ENCODE results near the gene SMIM26.

SMIM26 gene

GRCh38 chr20:18543932-18544331 lies 23.3 kb upstream of the SMIM26 start:
- H3K27me3 Mint-ChIP-seq: no peaks in the 10 kb centered on the region
- H3K9me3 Mint-ChIP-seq: no peaks in the 10 kb centered on the region
- no peak overlapping the region for H3K4me3 Mint-ChIP-seq
- no peaks in the 10 kb centered on the region for H3K4me1 Mint-ChIP-seq (ENCODE audit: low read depth in 2 of 2)
- peak overlapping the region; percentile 32 to 75 for H3K27ac Mint-ChIP-seq
- H3K36me3 Mint-ChIP-seq (ENCODE audit: insufficient read depth): peaks cover 78% of the 10 kb centered on the region
- DNase-seq (no peak), ATAC-seq (replicated peaks) (no peak)

- no peaks in the 10 kb centered on the region for H3K4me1 Mint-ChIP-seq (ENCODE audit: low read depth in 2 of 2)
- H3K4me3 Mint-ChIP-seq: no peak overlapping the region
- H3K27me3 Mint-ChIP-seq: no peaks in the 10 kb centered on the region
- ATAC-seq (replicated peaks): no peak
- no peak for DNase-seq
- peaks cover 72% of the 10 kb centered on the region for H3K36me3 Mint-ChIP-seq (ENCODE audit: insufficient read depth)
- no peak overlapping the region for H3K27ac Mint-ChIP-seq
- no peaks in the 10 kb centered on the region for H3K9me3 Mint-ChIP-seq
These were observed 21.7 kb upstream of the SMIM26 start for GRCh38 chr20:18545566-18545965.

GRCh38 chr20:18548465-18548864 lies 18.8 kb upstream of the SMIM26 start:
- no peak for DNase-seq
- Mint-ChIP-seq H3K27me3 (no peaks in the 10 kb centered on the region), H3K4me1 (ENCODE audit: low read depth in 2 of 2) (no peaks in the 10 kb centered on the region), H3K36me3 (ENCODE audit: insufficient read depth) (peaks cover 60% of the 10 kb centered on the region), H3K27ac (no peak overlapping the region), H3K4me3 (no peak overlapping the region), H3K9me3 (no peaks in the 10 kb centered on the region)
- ATAC-seq (replicated peaks): no peak

- ATAC-seq (replicated peaks): no peak
- Mint-ChIP-seq H3K27ac (peak overlapping the region in 1 of 2 donors; percentile 35), H3K9me3 (no peaks in the 10 kb centered on the region), H3K4me3 (no peak overlapping the region), H3K27me3 (no peaks in the 10 kb centered on the region), H3K4me1 (ENCODE audit: low read depth in 2 of 2) (no peaks in the 10 kb centered on the region), H3K36me3 (ENCODE audit: insufficient read depth) (peaks cover 63% of the 10 kb centered on the region)
- no peak for DNase-seq
These were observed 13.5 kb upstream of the SMIM26 start for GRCh38 chr20:18553746-18554145.

- ATAC-seq (replicated peaks): no peak
- H3K27ac Mint-ChIP-seq: peak overlapping the region; percentile 99
- no peak for DNase-seq
These were observed 483 bp downstream of the SMIM26 start for GRCh38 chr20:18567739-18568091.

GRCh38 chr20:18571009-18571408 lies 3.8 kb downstream of the SMIM26 start:
- ATAC-seq (replicated peaks) (no peak), DNase-seq (no peak)
- peaks cover 9 to 20% of the 10 kb centered on the region in 2 donors for H3K4me1 Mint-ChIP-seq (ENCODE audit: low read depth in 2 of 2)
- no peaks in the 10 kb centered on the region for H3K27me3 Mint-ChIP-seq
- H3K36me3 Mint-ChIP-seq (ENCODE audit: insufficient read depth): peaks cover 24% of the 10 kb centered on the region
- H3K27ac Mint-ChIP-seq: no peak overlapping the region
- H3K4me3 Mint-ChIP-seq: no peak overlapping the region
- peaks cover 0 to 2% of the 10 kb centered on the region in 2 donors for H3K9me3 Mint-ChIP-seq

More at GRCh38 chr20:18567739-18568091, 483 bp downstream of the SMIM26 start:
- H3K36me3 Mint-ChIP-seq (ENCODE audit: insufficient read depth): peaks cover 21% of the 10 kb centered on the region
- peaks cover 0 to 2% of the 10 kb centered on the region in 2 donors for H3K9me3 Mint-ChIP-seq
- peak overlapping the region; percentile 87 to 96 for H3K4me3 Mint-ChIP-seq
- peaks cover 9 to 20% of the 10 kb centered on the region in 2 donors for H3K4me1 Mint-ChIP-seq (ENCODE audit: low read depth in 2 of 2)
- no peaks in the 10 kb centered on the region for H3K27me3 Mint-ChIP-seq

DNA sequence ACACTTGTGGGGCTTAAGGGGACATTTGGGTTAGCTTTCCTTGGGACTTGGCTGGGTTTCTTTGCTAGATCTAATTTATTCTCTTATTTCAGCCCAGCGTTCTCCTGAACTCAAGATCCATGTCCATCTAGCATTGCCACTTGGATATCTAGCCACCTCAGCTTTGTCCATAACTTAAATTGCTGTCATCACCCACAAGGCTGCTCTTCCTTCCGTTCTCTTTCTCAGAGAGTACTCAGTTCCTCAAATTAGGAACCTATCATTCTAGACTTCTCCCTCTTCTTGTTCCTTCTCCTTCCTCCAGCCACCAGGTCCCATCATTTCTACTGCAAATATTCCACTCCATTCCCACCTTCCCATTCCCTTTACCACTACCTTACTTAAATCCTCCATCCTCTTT lies 4.3 kb downstream of the SMIM26 start:
- peaks cover 0 to 2% of the 10 kb centered on the region in 2 donors for H3K9me3 Mint-ChIP-seq
- H3K27ac Mint-ChIP-seq: peak overlapping the region in 1 of 2 donors; percentile 9
- H3K4me1 Mint-ChIP-seq (ENCODE audit: low read depth in 2 of 2): peaks cover 6 to 16% of the 10 kb centered on the region in 2 donors
- no peaks in the 10 kb centered on the region for H3K27me3 Mint-ChIP-seq
- ATAC-seq (replicated peaks): no peak
- peaks cover 24% of the 10 kb centered on the region for H3K36me3 Mint-ChIP-seq (ENCODE audit: insufficient read depth)
- H3K4me3 Mint-ChIP-seq: no peak overlapping the region
- DNase-seq: no peak

GRCh38 chr20:18577942-18578341 lies 10.7 kb downstream of the SMIM26 start:
- ATAC-seq (replicated peaks): no peak
- no peak overlapping the region for H3K27ac Mint-ChIP-seq
- peaks cover 3% of the 10 kb centered on the region for H3K36me3 Mint-ChIP-seq (ENCODE audit: insufficient read depth)
- H3K4me1 Mint-ChIP-seq (ENCODE audit: low read depth in 2 of 2): no peaks in the 10 kb centered on the region
- H3K27me3 Mint-ChIP-seq: peaks cover 0 to 14% of the 10 kb centered on the region in 2 donors
- DNase-seq: no peak
- no peak overlapping the region for H3K4me3 Mint-ChIP-seq
- H3K9me3 Mint-ChIP-seq: no peaks in the 10 kb centered on the region

DNA sequence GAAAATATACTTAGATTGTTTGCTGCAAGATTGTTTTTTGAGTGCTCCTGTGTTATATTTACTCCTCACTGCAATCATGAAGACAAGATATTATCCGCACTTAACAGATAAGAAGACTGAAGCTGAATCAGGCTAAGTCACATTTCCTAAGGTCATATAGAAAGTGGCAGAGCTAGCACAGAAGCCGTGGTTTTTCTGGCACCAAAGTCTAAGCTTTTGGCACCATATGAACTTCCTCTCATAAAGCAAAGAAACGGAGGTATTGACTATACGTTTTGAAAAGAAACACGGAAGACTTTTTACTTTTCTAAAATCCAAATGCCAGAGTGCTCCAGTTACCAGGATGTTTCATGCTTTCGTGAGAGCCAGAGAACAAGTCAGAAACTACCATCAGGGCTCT lies 11.3 kb downstream of the SMIM26 start:
- H3K36me3 Mint-ChIP-seq (ENCODE audit: insufficient read depth): peaks cover 3% of the 10 kb centered on the region
- DNase-seq (no peak), ATAC-seq (replicated peaks) (no peak)
- H3K27ac Mint-ChIP-seq: no peak overlapping the region
- no peaks in the 10 kb centered on the region for H3K4me1 Mint-ChIP-seq (ENCODE audit: low read depth in 2 of 2)
- no peaks in the 10 kb centered on the region for H3K9me3 Mint-ChIP-seq
- peaks cover 2 to 17% of the 10 kb centered on the region in 2 donors for H3K27me3 Mint-ChIP-seq
- no peak overlapping the region for H3K4me3 Mint-ChIP-seq

DNA sequence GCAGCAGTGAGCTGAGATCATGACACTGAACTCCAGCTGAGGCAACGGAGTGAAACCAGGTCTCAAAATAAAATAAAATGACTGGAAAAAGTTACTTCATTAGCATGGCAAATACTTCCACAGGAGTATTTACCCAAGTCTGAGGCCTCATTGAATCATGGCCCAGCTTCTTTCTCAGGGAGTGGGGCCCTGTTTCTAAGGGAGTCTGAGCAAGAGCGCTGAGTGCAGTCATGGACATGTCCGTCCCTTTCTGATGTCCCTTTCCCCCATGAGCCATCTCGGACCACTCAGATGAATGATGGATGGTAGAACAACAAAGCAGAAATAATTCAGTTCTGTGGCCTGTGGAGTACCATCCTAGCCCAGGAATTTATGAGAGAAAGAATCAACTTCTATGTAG lies 12.8 kb downstream of the SMIM26 start:
- no peaks in the 10 kb centered on the region for H3K4me1 Mint-ChIP-seq (ENCODE audit: low read depth in 2 of 2)
- DNase-seq (no peak), ATAC-seq (replicated peaks) (no peak)
- no peaks in the 10 kb centered on the region for H3K9me3 Mint-ChIP-seq
- H3K27me3 Mint-ChIP-seq: peaks cover 10 to 28% of the 10 kb centered on the region in 2 donors
- no peak overlapping the region for H3K4me3 Mint-ChIP-seq
- H3K27ac Mint-ChIP-seq: no peak overlapping the region
- H3K36me3 Mint-ChIP-seq (ENCODE audit: insufficient read depth): no peaks in the 10 kb centered on the region

DNA sequence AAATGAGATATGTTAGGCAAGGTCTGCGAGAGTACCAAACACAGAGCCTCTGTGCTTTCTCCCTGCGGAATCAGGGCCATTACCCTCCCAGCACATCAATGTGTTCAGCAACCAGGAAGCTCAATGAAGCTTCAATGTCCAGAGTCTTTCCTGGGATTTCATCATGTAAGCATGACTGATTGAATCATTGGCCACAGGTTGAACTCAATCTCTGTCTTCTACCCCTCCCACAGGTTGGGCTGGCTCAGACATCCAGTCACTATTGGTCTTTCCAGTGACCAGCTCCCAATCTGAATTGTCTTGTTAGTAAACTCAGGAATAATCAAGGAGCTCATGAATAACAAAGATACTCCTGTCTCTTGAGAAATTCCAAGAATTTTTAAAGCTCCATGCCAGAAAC lies 17.9 kb downstream of the SMIM26 start:
- Mint-ChIP-seq H3K4me1 (ENCODE audit: low read depth in 2 of 2) (peaks cover 15 to 25% of the 10 kb centered on the region in 2 donors), H3K9me3 (no peaks in the 10 kb centered on the region), H3K4me3 (no peak overlapping the region), H3K27me3 (peaks cover 10 to 28% of the 10 kb centered on the region in 2 donors), H3K27ac (no peak overlapping the region), H3K36me3 (ENCODE audit: insufficient read depth) (peaks cover 4% of the 10 kb centered on the region)
- ATAC-seq (replicated peaks) (no peak), DNase-seq (no peak)

- no peaks in the 10 kb centered on the region for H3K9me3 Mint-ChIP-seq
These were observed 20.7 kb downstream of the SMIM26 start, which contains the start of gene DTD1 for GRCh38 chr20:18587665-18588573. DTD1 (plus strand) TSS chr20:18588054; CDS start chr20:18588073, 19 bp downstream.

DNA sequence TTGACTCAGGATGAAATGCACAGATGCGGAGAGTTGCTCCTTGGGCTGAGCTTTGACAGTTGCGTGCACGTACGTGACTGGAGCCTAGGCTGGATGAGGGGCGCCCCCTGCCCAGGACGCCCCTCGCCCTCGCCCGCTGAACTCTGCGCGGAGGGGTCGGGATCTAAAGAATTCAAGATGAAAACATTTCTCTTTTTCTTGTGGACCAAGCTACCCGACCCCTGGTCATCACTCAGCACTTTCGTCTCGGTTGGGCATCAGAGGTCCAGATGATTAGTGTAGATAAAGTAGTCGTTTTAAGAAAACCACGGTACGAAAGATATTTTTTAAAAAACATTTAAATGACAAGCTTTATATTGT lies 21.3 kb downstream of the SMIM26 start:
- ATAC-seq (replicated peaks) (no peak), DNase-seq (no peak)
- H3K9me3 Mint-ChIP-seq: no peaks in the 10 kb centered on the region
- H3K27me3 Mint-ChIP-seq: peaks cover 9 to 11% of the 10 kb centered on the region in 2 donors
- peak overlapping the region; percentile 89 to 90 for H3K4me3 Mint-ChIP-seq
- H3K4me1 Mint-ChIP-seq (ENCODE audit: low read depth in 2 of 2): peaks cover 15 to 26% of the 10 kb centered on the region in 2 donors
- peaks cover 6% of the 10 kb centered on the region for H3K36me3 Mint-ChIP-seq (ENCODE audit: insufficient read depth)
- peak overlapping the region; percentile 59 to 91 for H3K27ac Mint-ChIP-seq

More at GRCh38 chr20:18587665-18588573, 20.7 kb downstream of the SMIM26 start, which contains the start of gene DTD1:
- peaks cover 15 to 25% of the 10 kb centered on the region in 2 donors for H3K4me1 Mint-ChIP-seq (ENCODE audit: low read depth in 2 of 2)
- peak; percentile 75 to 85 (median 81) for DNase-seq
- peak within 1 kb of the TSS; percentile 59 to 91 for H3K27ac Mint-ChIP-seq
- H3K27me3 Mint-ChIP-seq: peaks cover 10 to 14% of the 10 kb centered on the region in 2 donors
- ATAC-seq (replicated peaks): peak; percentile 83
- H3K36me3 Mint-ChIP-seq (ENCODE audit: insufficient read depth): peaks cover 6% of the 10 kb centered on the region
- H3K4me3 Mint-ChIP-seq: peak within 1 kb of the TSS; percentile 89 to 90

Measured in effector memory CD8-positive, alpha-beta T cell (primary cell).